Astrocyte of the spinal cord (primary cell): ENCODE measurements around the gene NSUN6.
A peak's percentile ranks its signal among the peaks of the same experiment; 100 is the strongest.
"Not testable (repeated sequence)": the region's sequence is repeated elsewhere in the genome, so short reads cannot be mapped to it uniquely, and the experiment has no call there.

ENCODE experiments used
- DNase-seq: peaks from one replicate; pipeline ENCODE4 v3.0.0; 2011; ENCODE audit warnings: low read depth, low spot score
- H3K4me3 ChIP-seq: 2 replicates; pipeline ENCODE4 v1.5.1; 2011; ENCODE audit warnings: low read depth, mild to moderate bottlenecking, low read length, moderate library complexity
- CTCF ChIP-seq: IDR thresholded peaks from 2 replicates; pipeline ENCODE4 v1.5.1; 2012; ENCODE audit warnings: low read depth, mild to moderate bottlenecking, low read length, inconsistent platforms
- in situ Hi-C: cut with HindIII; loops from 2 replicates; pipeline ENCODE4 v1.10.0; 2017; ENCODE audit warnings: low sequenced_read_pairs

Gene NSUN6

GRCh38 chr10:18649364-18649959 lies 1.9 kb downstream of the NSUN6 start:
- in situ Hi-C loops, result no loop called here
- DNase-seq, result no peak
- no peak overlapping the region for H3K4me3 ChIP-seq
- no peak for TF ChIP-seq CTCF

- TF ChIP-seq CTCF, result no peak
- no peak for DNase-seq
- in situ Hi-C loops, result no loop called here
- no peak overlapping the region for H3K4me3 ChIP-seq
These were observed 3.4 kb downstream of the NSUN6 start for GRCh38 chr10:18647945-18648344.

GRCh38 chr10:18647151-18647550 lies 4.2 kb downstream of the NSUN6 start:
- DNase-seq, result no peak

GRCh38 chr10:18639719-18640118 lies 11.7 kb downstream of the NSUN6 start:
- in situ Hi-C loops, DNase-seq, H3K4me3 ChIP-seq: not testable (repeated sequence)

More at GRCh38 chr10:18647151-18647550, 4.2 kb downstream of the NSUN6 start:
- no peak overlapping the region for H3K4me3 ChIP-seq
- TF ChIP-seq CTCF, result no peak
- in situ Hi-C loops, result no loop called here

- DNase-seq, in situ Hi-C loops, H3K4me3 ChIP-seq: not testable (repeated sequence)
These were observed 14.0 kb downstream of the NSUN6 start for GRCh38 chr10:18637400-18637799.

GRCh38 chr10:18635995-18636394 lies 15.4 kb downstream of the NSUN6 start:
- no peak overlapping the region for H3K4me3 ChIP-seq
- in situ Hi-C loops, result no loop called here
- TF ChIP-seq CTCF, result no peak
- DNase-seq, result no peak

GRCh38 chr10:18632500-18632899 lies 18.9 kb downstream of the NSUN6 start:
- H3K4me3 ChIP-seq, DNase-seq, in situ Hi-C loops: not testable (repeated sequence)

- in situ Hi-C loops, result not testable (repeated sequence)
- peak; percentile 74 for DNase-seq
These were observed 23.9 kb downstream of the NSUN6 start for GRCh38 chr10:18627452-18628018.

GRCh38 chr10:18625886-18626285 lies 25.5 kb downstream of the NSUN6 start:
- H3K4me3 ChIP-seq, result no peak overlapping the region
- in situ Hi-C loops, result no loop called here
- no peak for DNase-seq
- TF ChIP-seq CTCF, result no peak

More at GRCh38 chr10:18627452-18628018, 23.9 kb downstream of the NSUN6 start:
- H3K4me3 ChIP-seq, result peak overlapping the region; percentile 49

- DNase-seq, H3K4me3 ChIP-seq, in situ Hi-C loops: not testable (repeated sequence)
These were observed 27.7 kb downstream of the NSUN6 start for GRCh38 chr10:18623671-18624070.
